WTC11 (cell line): Measurements from ENCODE around the gene LCNL1. TPM values are rescaled to one million over a fixed set of nuclear protein-coding genes. Genes with fewer than 3 reads are reported as not detected.

Experiments used
- ATAC-seq: fragments of 200-7000 bp; cut with Tn5 transposase; 2 replicates; pipeline ENCODE4 v1.10.0; 2021; ENCODE audit warnings: mild to moderate bottlenecking, moderate library complexity
- CTCF ChIA-PET: fragments of 300-600 bp; sonication (Branson Sonifier 250); formaldehyde crosslinking; loops from one replicate; lab custom pipeline; 2021; ENCODE audit warnings: antibody characterized with exemption; lab: Charles Lee
- POLR2A ChIA-PET: fragments of 350-600 bp; sonication (Branson Sonifier 250); formaldehyde crosslinking; loops from one replicate; lab custom pipeline; 2021; ENCODE audit warnings: antibody characterized with exemption; lab: Charles Lee
- DNase-seq: peaks from one replicate; pipeline ENCODE4 v3.0.0; 2021; ENCODE audit warnings: low spot score
- H3K27ac Mint-ChIP-seq: 2 replicates; pipeline ENCODE4 v1.8.0; 2021; ENCODE audit warnings: mixed read lengths
- H3K27me3 Mint-ChIP-seq: 2 replicates; pipeline ENCODE4 v1.8.0; 2021; ENCODE audit warnings: low read depth, mild to moderate bottlenecking, moderate library complexity, mixed read lengths
- H3K36me3 Mint-ChIP-seq: 2 replicates; pipeline ENCODE4 v1.8.0; 2021; ENCODE audit warnings: mixed read lengths
- H3K4me1 Mint-ChIP-seq: 2 replicates; pipeline ENCODE4 v1.8.0; 2022; ENCODE audit warnings: mixed read lengths
- H3K4me3 Mint-ChIP-seq: 2 replicates; pipeline ENCODE4 v1.8.0; 2021; ENCODE audit warnings: mild to moderate bottlenecking, moderate library complexity, mixed read lengths
- H3K9me3 Mint-ChIP-seq: 2 replicates; pipeline ENCODE4 v1.8.0; 2021; ENCODE audit warnings: mixed read lengths
- ARID4B ChIP-seq: sonication (generic); formaldehyde crosslinking; IDR thresholded peaks from 2 replicates; pipeline ENCODE4 v1.8.0; 2023; ENCODE audit warnings: missing genetic modification reagents, mild to moderate bottlenecking, borderline replicate concordance
- ATF6 ChIP-seq: sonication (generic); formaldehyde crosslinking; IDR thresholded peaks from 2 replicates; pipeline ENCODE4 v1.8.1; 2023; ENCODE audit warnings: mild to moderate bottlenecking, missing genetic modification reagents
- CBFB ChIP-seq: sonication (generic); formaldehyde crosslinking; IDR thresholded peaks from 2 replicates; pipeline ENCODE4 v1.8.1; 2022; ENCODE audit warnings: mild to moderate bottlenecking, low read depth, missing genetic modification reagents
- CTCF ChIP-seq: fragments of 200-600 bp; IDR thresholded peaks from 2 replicates; pipeline ENCODE4 v1.8.0; 2022; ENCODE audit warnings: antibody characterized with exemption
- E2F1 ChIP-seq: sonication (generic); formaldehyde crosslinking; IDR thresholded peaks from 2 replicates; pipeline ENCODE4 v1.8.0; 2022; ENCODE audit warnings: mild to moderate bottlenecking, missing genetic modification reagents
- EMX1 ChIP-seq: fragments of 250-450 bp; sonication (Bioruptor Pico); IDR thresholded peaks from 2 replicates; pipeline ENCODE4 v1.8.0; 2021; ENCODE audit warnings: mild to moderate bottlenecking
- ERG ChIP-seq: fragments of 250-450 bp; sonication (Bioruptor Pico); IDR thresholded peaks from 2 replicates; pipeline ENCODE4 v1.8.0; 2021; ENCODE audit warnings: mild to moderate bottlenecking
- FOXJ3 ChIP-seq: sonication (generic); formaldehyde crosslinking; IDR thresholded peaks from 2 replicates; pipeline ENCODE4 v1.9.0; 2021; ENCODE audit warnings: missing genetic modification reagents, mild to moderate bottlenecking, borderline replicate concordance
- GTF2I ChIP-seq: fragments of 250-450 bp; sonication (Bioruptor Pico); conservative IDR thresholded peaks from 2 replicates; pipeline ENCODE4 v1.4.0; 2021; ENCODE audit warnings: mild to moderate bottlenecking
- HMGA2 ChIP-seq: fragments of 250-450 bp; sonication (Bioruptor Pico); IDR thresholded peaks from 2 replicates; pipeline ENCODE4 v1.4.0; 2021; ENCODE audit warnings: mild to moderate bottlenecking, moderate library complexity
- KAT7 ChIP-seq: sonication (generic); formaldehyde crosslinking; IDR thresholded peaks from 2 replicates; pipeline ENCODE4 v1.8.1; 2023; ENCODE audit warnings: missing genetic modification reagents, mild to moderate bottlenecking, borderline replicate concordance
- PREB ChIP-seq: sonication (generic); formaldehyde crosslinking; IDR thresholded peaks from 2 replicates; pipeline ENCODE4 v1.8.1; 2022; ENCODE audit warnings: mild to moderate bottlenecking, missing genetic modification reagents, moderate library complexity, borderline replicate concordance
- SMAD3 ChIP-seq: sonication (generic); formaldehyde crosslinking; IDR thresholded peaks from 2 replicates; pipeline ENCODE4 v1.8.0; 2022; ENCODE audit warnings: missing genetic modification reagents, mild to moderate bottlenecking, borderline replicate concordance
- STAT6 ChIP-seq: sonication (generic); formaldehyde crosslinking; conservative IDR thresholded peaks from 2 replicates; pipeline ENCODE4 v1.8.1; 2023; ENCODE audit warnings: mild to moderate bottlenecking, low read depth, missing genetic modification reagents, moderate library complexity
- TEAD4 ChIP-seq: sonication (generic); formaldehyde crosslinking; IDR thresholded peaks from 2 replicates; pipeline ENCODE4 v1.8.0; 2022; ENCODE audit warnings: mild to moderate bottlenecking, missing genetic modification reagents
- ZNF219 ChIP-seq: sonication (generic); formaldehyde crosslinking; IDR thresholded peaks from 2 replicates; pipeline ENCODE4 v1.8.0; 2023; ENCODE audit warnings: missing genetic modification reagents, mild to moderate bottlenecking, borderline replicate concordance
- ZNF416 ChIP-seq: fragments of 250-450 bp; sonication (Bioruptor Pico); IDR thresholded peaks from 2 replicates; pipeline ENCODE4 v1.9.0; 2021; ENCODE audit warnings: mild to moderate bottlenecking, inconsistent platforms
- ZNF423 ChIP-seq: fragments of 250-450 bp; sonication (Bioruptor Pico); IDR thresholded peaks from 2 replicates; pipeline ENCODE4 v2.1.2; 2022; ENCODE audit warnings: mild to moderate bottlenecking, moderate library complexity
- ZNF425 ChIP-seq: fragments of 250-450 bp; sonication (Bioruptor Pico); conservative IDR thresholded peaks from 2 replicates; pipeline ENCODE4 v1.9.0; 2021; ENCODE audit warnings: mild to moderate bottlenecking
- total RNA-seq: library from RNA; stranded (reverse); gene quantifications from 3 replicates; pipeline ENCODE4 v1.2.3, GENCODE V29; 2021

Gene LCNL1
- total RNA-seq, 1 experiment from 2014 or later, result 0.50 TPM

GRCh38 chr9:137017791-137018497 is 35.2 kb downstream of the LCNL1 start:
- Mint-ChIP-seq H3K4me1 (no peaks in the 10 kb centered on the region; the same call in 1 of the 2 replicates), H3K36me3 (peaks cover 9% of the 10 kb centered on the region), H3K9me3 (no peaks in the 10 kb centered on the region), H3K4me3 (no peak overlapping the region)
- no peak for ATAC-seq
- POLR2A ChIA-PET, result no interaction called here
- TF ChIP-seq GTF2I (CRISPR knock-in tag) (no peak), ATF6 (CRISPR knock-in tag) (no peak), FOXJ3 (no peak), EMX1 (CRISPR knock-in tag) (no peak), STAT6 (CRISPR knock-in tag) (no peak), CBFB (no peak), TEAD4 (CRISPR knock-in tag) (no peak), E2F1 (CRISPR knock-in tag) (no peak), ZNF423 (CRISPR knock-in tag) (no peak), SMAD3 (CRISPR knock-in tag) (no peak), KAT7 (CRISPR knock-in tag) (no peak), CTCF (no peak), ZNF219 (no peak), HMGA2 (CRISPR knock-in tag) (no peak), PREB (CRISPR knock-in tag) (no peak), ZNF425 (CRISPR knock-in tag) (no peak), ZNF416 (CRISPR knock-in tag) (no peak), ERG (CRISPR knock-in tag) (no peak), ARID4B (CRISPR knock-in tag) (no peak)
- TF ChIP-seq, all 79 proteins: peak for 0
- peak; percentile 42 for DNase-seq
- no peaks in the 10 kb centered on the region for H3K27me3 Mint-ChIP-seq
- CTCF ChIA-PET, result interaction anchor here (1.4 to 2.0 kb wide), 3 partner anchors 11 to 70 kb away, joined by 3 to 12 read pairs (median 5); no protein-coding TSS in a partner anchor
- no peak overlapping the region for H3K27ac Mint-ChIP-seq
